Measurements from ENCODE around the gene SLC46A3. TPM values are rescaled to one million over a fixed set of nuclear protein-coding genes. Genes with fewer than 3 reads are reported as not detected.
A peak's percentile ranks its signal among the peaks of the same experiment; 100 is the strongest.

Gene SLC46A3
- total and polyA plus RNA-seq, 2 experiments from 2014 or later = 0.16 to 0.28 TPM

DNA sequence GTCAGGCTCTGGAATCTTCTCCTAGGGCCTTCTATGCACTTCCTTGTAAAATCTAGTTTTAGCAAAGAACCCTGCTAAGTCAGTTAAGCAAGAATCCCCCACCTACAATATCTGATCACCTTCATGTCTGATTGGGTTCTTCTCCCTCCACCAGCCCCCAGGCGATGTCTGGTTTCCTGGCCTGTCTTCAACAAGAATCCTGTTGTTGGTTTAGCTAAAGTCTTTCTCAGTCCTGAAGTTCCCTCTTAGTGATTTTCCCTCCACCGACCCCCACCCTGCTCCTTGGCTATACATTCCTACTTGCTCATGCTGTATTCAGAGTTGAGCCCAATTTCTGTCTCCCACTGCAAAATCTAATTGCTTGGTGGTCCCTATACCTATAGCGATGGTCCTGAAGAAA, 35.2 kb upstream of the SLC46A3 start:
- Histone ChIP-seq H3K36me3 (ENCODE audit: insufficient read depth) (peaks cover 4% of the 10 kb centered on the region; the same call in 1 of the 2 replicates), H3F3A (replicated peaks; ENCODE audit: low read depth) (no peaks in the 10 kb centered on the region), H3K27me3 (ENCODE audit: insufficient read depth) (no peaks in the 10 kb centered on the region), H3K4me1 (ENCODE audit: insufficient read depth) (peaks cover 8% of the 10 kb centered on the region; the same call in 1 of the 2 replicates), H3K79me2 (replicated peaks; ENCODE audit: insufficient read depth) (no peaks in the 10 kb centered on the region), H4K20me1 (replicated peaks; ENCODE audit: insufficient read depth) (no peaks in the 10 kb centered on the region), H3K4me3 (no peak overlapping the region), H2AFZ (peak overlapping the region; percentile 61; the same call in 1 of the 2 replicates), H3K4me2 (no peak overlapping the region), H3K9me2 (ENCODE audit: insufficient read depth) (peaks cover 9% of the 10 kb centered on the region; the same call in 1 of the 2 replicates), H3K27ac (ENCODE audit: low read depth) (peak overlapping the region; percentile 6)
- ATAC-seq (no peak), DNase-seq (ENCODE audit: low spot score) (no peak)
- peaks cover 11% of the 10 kb centered on the region for H3K27me3 Mint-ChIP-seq (ENCODE audit: insufficient read depth, low read depth, poor library complexity)
- TF ChIP-seq, protein P1, sequence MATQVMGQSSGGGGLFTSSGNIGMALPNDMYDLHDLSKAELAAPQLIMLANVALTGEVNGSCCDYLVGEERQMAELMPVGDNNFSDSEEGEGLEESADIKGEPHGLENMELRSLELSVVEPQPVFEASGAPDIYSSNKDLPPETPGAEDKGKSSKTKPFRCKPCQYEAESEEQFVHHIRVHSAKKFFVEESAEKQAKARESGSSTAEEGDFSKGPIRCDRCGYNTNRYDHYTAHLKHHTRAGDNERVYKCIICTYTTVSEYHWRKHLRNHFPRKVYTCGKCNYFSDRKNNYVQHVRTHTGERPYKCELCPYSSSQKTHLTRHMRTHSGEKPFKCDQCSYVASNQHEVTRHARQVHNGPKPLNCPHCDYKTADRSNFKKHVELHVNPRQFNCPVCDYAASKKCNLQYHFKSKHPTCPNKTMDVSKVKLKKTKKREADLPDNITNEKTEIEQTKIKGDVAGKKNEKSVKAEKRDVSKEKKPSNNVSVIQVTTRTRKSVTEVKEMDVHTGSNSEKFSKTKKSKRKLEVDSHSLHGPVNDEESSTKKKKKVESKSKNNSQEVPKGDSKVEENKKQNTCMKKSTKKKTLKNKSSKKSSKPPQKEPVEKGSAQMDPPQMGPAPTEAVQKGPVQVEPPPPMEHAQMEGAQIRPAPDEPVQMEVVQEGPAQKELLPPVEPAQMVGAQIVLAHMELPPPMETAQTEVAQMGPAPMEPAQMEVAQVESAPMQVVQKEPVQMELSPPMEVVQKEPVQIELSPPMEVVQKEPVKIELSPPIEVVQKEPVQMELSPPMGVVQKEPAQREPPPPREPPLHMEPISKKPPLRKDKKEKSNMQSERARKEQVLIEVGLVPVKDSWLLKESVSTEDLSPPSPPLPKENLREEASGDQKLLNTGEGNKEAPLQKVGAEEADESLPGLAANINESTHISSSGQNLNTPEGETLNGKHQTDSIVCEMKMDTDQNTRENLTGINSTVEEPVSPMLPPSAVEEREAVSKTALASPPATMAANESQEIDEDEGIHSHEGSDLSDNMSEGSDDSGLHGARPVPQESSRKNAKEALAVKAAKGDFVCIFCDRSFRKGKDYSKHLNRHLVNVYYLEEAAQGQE (IDR thresholded peaks at IDR 0.05; ENCODE audit: unreplicated experiment) = no peak
- no peak for TF ChIP-seq ZNF114 (CRISPR knock-in tag; IDR thresholded peaks at IDR 0.05)
- TF ChIP-seq POLR2AphosphoS5 (IDR thresholded peaks at IDR 0.05; ENCODE audit: low read depth) = no peak
- no peak for TF ChIP-seq EZH2 (IDR thresholded peaks at IDR 0.05; ENCODE audit: low read depth, unreplicated experiment)
- no peak for TF ChIP-seq STAT1 (IDR thresholded peaks at IDR 0.05; ENCODE audit: unreplicated experiment)
- TF ChIP-seq EZH2phosphoT487 (IDR thresholded peaks at IDR 0.05; ENCODE audit: unreplicated experiment) = no peak
- TF ChIP-seq JUNB (IDR thresholded peaks at IDR 0.05; ENCODE audit: unreplicated experiment) = no peak
- TF ChIP-seq, protein P2, sequence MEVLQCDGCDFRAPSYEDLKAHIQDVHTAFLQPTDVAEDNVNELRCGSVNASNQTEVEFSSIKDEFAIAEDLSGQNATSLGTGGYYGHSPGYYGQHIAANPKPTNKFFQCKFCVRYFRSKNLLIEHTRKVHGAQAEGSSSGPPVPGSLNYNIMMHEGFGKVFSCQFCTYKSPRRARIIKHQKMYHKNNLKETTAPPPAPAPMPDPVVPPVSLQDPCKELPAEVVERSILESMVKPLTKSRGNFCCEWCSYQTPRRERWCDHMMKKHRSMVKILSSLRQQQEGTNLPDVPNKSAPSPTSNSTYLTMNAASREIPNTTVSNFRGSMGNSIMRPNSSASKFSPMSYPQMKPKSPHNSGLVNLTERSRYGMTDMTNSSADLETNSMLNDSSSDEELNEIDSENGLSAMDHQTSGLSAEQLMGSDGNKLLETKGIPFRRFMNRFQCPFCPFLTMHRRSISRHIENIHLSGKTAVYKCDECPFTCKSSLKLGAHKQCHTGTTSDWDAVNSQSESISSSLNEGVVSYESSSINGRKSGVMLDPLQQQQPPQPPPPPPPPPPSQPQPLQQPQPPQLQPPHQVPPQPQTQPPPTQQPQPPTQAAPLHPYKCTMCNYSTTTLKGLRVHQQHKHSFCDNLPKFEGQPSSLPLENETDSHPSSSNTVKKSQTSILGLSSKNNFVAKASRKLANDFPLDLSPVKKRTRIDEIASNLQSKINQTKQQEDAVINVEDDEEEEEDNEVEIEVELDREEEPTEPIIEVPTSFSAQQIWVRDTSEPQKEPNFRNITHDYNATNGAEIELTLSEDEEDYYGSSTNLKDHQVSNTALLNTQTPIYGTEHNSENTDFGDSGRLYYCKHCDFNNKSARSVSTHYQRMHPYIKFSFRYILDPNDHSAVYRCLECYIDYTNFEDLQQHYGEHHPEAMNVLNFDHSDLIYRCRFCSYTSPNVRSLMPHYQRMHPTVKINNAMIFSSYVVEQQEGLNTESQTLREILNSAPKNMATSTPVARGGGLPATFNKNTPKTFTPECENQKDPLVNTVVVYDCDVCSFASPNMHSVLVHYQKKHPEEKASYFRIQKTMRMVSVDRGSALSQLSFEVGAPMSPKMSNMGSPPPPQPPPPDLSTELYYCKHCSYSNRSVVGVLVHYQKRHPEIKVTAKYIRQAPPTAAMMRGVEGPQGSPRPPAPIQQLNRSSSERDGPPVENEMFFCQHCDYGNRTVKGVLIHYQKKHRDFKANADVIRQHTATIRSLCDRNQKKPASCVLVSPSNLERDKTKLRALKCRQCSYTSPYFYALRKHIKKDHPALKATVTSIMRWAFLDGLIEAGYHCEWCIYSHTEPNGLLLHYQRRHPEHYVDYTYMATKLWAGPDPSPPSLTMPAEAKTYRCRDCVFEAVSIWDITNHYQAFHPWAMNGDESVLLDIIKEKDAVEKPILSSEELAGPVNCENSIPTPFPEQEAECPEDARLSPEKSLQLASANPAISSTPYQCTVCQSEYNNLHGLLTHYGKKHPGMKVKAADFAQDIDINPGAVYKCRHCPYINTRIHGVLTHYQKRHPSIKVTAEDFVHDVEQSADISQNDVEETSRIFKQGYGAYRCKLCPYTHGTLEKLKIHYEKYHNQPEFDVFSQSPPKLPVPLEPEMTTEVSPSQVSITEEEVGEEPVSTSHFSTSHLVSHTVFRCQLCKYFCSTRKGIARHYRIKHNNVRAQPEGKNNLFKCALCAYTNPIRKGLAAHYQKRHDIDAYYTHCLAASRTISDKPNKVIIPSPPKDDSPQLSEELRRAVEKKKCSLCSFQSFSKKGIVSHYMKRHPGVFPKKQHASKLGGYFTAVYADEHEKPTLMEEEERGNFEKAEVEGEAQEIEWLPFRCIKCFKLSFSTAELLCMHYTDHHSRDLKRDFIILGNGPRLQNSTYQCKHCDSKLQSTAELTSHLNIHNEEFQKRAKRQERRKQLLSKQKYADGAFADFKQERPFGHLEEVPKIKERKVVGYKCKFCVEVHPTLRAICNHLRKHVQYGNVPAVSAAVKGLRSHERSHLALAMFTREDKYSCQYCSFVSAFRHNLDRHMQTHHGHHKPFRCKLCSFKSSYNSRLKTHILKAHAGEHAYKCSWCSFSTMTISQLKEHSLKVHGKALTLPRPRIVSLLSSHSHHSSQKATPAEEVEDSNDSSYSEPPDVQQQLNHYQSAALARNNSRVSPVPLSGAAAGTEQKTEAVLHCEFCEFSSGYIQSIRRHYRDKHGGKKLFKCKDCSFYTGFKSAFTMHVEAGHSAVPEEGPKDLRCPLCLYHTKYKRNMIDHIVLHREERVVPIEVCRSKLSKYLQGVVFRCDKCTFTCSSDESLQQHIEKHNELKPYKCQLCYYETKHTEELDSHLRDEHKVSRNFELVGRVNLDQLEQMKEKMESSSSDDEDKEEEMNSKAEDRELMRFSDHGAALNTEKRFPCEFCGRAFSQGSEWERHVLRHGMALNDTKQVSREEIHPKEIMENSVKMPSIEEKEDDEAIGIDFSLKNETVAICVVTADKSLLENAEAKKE (CRISPR knock-in tag; IDR thresholded peaks at IDR 0.05) = no peak
- no peak for TF ChIP-seq NANOG (IDR thresholded peaks at IDR 0.05; ENCODE audit: borderline replicate concordance)
- no peak for TF ChIP-seq ZNF331 (CRISPR knock-in tag; IDR thresholded peaks at IDR 0.05; ENCODE audit: low read depth)
- TF ChIP-seq, protein P3, sequence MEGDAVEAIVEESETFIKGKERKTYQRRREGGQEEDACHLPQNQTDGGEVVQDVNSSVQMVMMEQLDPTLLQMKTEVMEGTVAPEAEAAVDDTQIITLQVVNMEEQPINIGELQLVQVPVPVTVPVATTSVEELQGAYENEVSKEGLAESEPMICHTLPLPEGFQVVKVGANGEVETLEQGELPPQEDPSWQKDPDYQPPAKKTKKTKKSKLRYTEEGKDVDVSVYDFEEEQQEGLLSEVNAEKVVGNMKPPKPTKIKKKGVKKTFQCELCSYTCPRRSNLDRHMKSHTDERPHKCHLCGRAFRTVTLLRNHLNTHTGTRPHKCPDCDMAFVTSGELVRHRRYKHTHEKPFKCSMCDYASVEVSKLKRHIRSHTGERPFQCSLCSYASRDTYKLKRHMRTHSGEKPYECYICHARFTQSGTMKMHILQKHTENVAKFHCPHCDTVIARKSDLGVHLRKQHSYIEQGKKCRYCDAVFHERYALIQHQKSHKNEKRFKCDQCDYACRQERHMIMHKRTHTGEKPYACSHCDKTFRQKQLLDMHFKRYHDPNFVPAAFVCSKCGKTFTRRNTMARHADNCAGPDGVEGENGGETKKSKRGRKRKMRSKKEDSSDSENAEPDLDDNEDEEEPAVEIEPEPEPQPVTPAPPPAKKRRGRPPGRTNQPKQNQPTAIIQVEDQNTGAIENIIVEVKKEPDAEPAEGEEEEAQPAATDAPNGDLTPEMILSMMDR (conservative IDR thresholded peaks at IDR 0.05; ENCODE audit: low read depth in 2 of 2) = no peak
- TF ChIP-seq, protein P4, sequence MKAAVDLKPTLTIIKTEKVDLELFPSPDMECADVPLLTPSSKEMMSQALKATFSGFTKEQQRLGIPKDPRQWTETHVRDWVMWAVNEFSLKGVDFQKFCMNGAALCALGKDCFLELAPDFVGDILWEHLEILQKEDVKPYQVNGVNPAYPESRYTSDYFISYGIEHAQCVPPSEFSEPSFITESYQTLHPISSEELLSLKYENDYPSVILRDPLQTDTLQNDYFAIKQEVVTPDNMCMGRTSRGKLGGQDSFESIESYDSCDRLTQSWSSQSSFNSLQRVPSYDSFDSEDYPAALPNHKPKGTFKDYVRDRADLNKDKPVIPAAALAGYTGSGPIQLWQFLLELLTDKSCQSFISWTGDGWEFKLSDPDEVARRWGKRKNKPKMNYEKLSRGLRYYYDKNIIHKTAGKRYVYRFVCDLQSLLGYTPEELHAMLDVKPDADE (IDR thresholded peaks at IDR 0.05) = no peak
- no peak for TF ChIP-seq CREB1 (CRISPR knock-in tag; IDR thresholded peaks at IDR 0.05; ENCODE audit: low read depth)
- peak overlapping the region; percentile 95 for H3K27ac Mint-ChIP-seq
- H3K9me3 Mint-ChIP-seq = peaks cover 17% of the 10 kb centered on the region
- no peak overlapping the region for H3K4me3 Mint-ChIP-seq
- peaks cover 15% of the 10 kb centered on the region for H3K36me3 Mint-ChIP-seq (ENCODE audit: low read depth)
- peaks cover 28% of the 10 kb centered on the region for H3K4me1 Mint-ChIP-seq

Data from GM23338 (cell line).